H9 (cell line): Measurements from ENCODE around the gene OPN5. TPM values are rescaled to one million over a fixed set of nuclear protein-coding genes. Genes with fewer than 3 reads are reported as not detected.

Experiments used
- DNase-seq: peaks from one replicate; pipeline ENCODE4 v3.0.0-alpha.2; 2017
- H2AFZ ChIP-seq: one replicate; pipeline ENCODE4 v1.6.1; 2013; ENCODE audit warnings: mild to moderate bottlenecking, low read length, control low read depth, moderate library complexity
- H2AK5ac ChIP-seq: 2 replicates; pipeline ENCODE4 v1.6.1; 2013; ENCODE audit warnings: low read length, control low read depth, mixed read lengths; ENCODE audit not compliant: insufficient read length
- H2BK120ac ChIP-seq: one replicate; pipeline ENCODE4 v1.6.1; 2013; ENCODE audit warnings: low read depth, mild to moderate bottlenecking, low read length, control low read depth, inconsistent platforms; ENCODE audit not compliant: poor library complexity, severe bottlenecking
- H2BK12ac ChIP-seq: 2 replicates; pipeline ENCODE4 v1.6.1; 2013; ENCODE audit warnings: low read length, control low read depth, mixed read lengths, low read depth; ENCODE audit not compliant: insufficient read length
- H2BK15ac ChIP-seq: 2 replicates; pipeline ENCODE4 v1.6.1; 2013; ENCODE audit warnings: low read depth, low read length, control low read depth
- H2BK20ac ChIP-seq: one replicate; pipeline ENCODE4 v1.6.1; 2013; ENCODE audit warnings: low read depth, mild to moderate bottlenecking, low read length, control low read depth, inconsistent platforms; ENCODE audit not compliant: poor library complexity, severe bottlenecking
- H2BK5ac ChIP-seq: 2 replicates; pipeline ENCODE4 v1.6.1; 2013; ENCODE audit warnings: low read length, control low read depth, mixed read lengths; ENCODE audit not compliant: insufficient read length
- H3K14ac ChIP-seq: 2 replicates; pipeline ENCODE4 v1.6.1; 2013; ENCODE audit warnings: low read length, control low read depth; ENCODE audit not compliant: insufficient read depth
- H3K18ac ChIP-seq: 2 replicates; pipeline ENCODE4 v1.6.1; 2013; ENCODE audit warnings: low read depth, mild to moderate bottlenecking, mixed read lengths, low read length, control low read depth; ENCODE audit not compliant: insufficient read length
- H3K23ac ChIP-seq: 2 replicates; pipeline ENCODE4 v1.6.1; 2013; ENCODE audit warnings: low read length, control low read depth, mixed read lengths, low read depth; ENCODE audit not compliant: insufficient read length
- H3K23me2 ChIP-seq: 2 replicates; pipeline ENCODE4 v1.6.1; 2013; ENCODE audit warnings: low read depth, mild to moderate bottlenecking, mixed read lengths, low read length, control low read depth; ENCODE audit not compliant: insufficient read length, poor library complexity, severe bottlenecking
- H3K27ac ChIP-seq: 2 replicates; pipeline ENCODE4 v1.5.1; 2013; ENCODE audit warnings: low read length, control low read depth, mixed read lengths, low read depth; ENCODE audit not compliant: insufficient read length
- H3K27me3 ChIP-seq: 2 replicates; pipeline ENCODE4 v1.6.1; 2013; ENCODE audit warnings: low read length, control low read depth, inconsistent platforms; ENCODE audit not compliant: insufficient read depth
- H3K4ac ChIP-seq: 2 replicates; pipeline ENCODE4 v1.6.1; 2013; ENCODE audit warnings: low read depth, mild to moderate bottlenecking, control low read depth, inconsistent platforms, low read length, moderate library complexity
- H3K4me1 ChIP-seq: 2 replicates; pipeline ENCODE4 v1.6.1; 2013; ENCODE audit warnings: low read length, control low read depth, inconsistent platforms; ENCODE audit not compliant: insufficient read depth
- H3K4me2 ChIP-seq: 2 replicates; pipeline ENCODE4 v1.6.1; 2013; ENCODE audit warnings: low read length, control low read depth, mixed read lengths; ENCODE audit not compliant: insufficient read length, insufficient read depth
- H3K56ac ChIP-seq: 2 replicates; pipeline ENCODE4 v1.6.1; 2013; ENCODE audit warnings: low read depth, mild to moderate bottlenecking, mixed read lengths, low read length, control low read depth; ENCODE audit not compliant: insufficient read length
- H3K79me1 ChIP-seq: 2 replicates; pipeline ENCODE4 v1.6.1; 2013; ENCODE audit warnings: low read depth, mild to moderate bottlenecking, moderate library complexity, low read length, control low read depth, inconsistent platforms; ENCODE audit not compliant: insufficient read depth, poor library complexity, severe bottlenecking
- H3K79me2 ChIP-seq: 2 replicates; pipeline ENCODE4 v1.6.1; 2013; ENCODE audit warnings: low read length, control low read depth, inconsistent platforms; ENCODE audit not compliant: insufficient read depth
- H3K9ac ChIP-seq: 2 replicates; pipeline ENCODE4 v1.6.1; 2013; ENCODE audit warnings: low read length, control low read depth, mixed read lengths; ENCODE audit not compliant: insufficient read length; ENCODE audit errors: extremely low read depth
- H3K9me3 ChIP-seq: one replicate; pipeline ENCODE4 v1.6.1; 2013; ENCODE audit warnings: low read depth, low read length, inconsistent platforms; ENCODE audit not compliant: control insufficient read depth
- H3T11ph ChIP-seq: one replicate; pipeline ENCODE4 v1.6.1; 2013; ENCODE audit warnings: mild to moderate bottlenecking, low read length, control low read depth, inconsistent platforms
- H4K20me1 ChIP-seq: one replicate; pipeline ENCODE4 v1.6.1; 2013; ENCODE audit not compliant: control insufficient read depth, insufficient read length, insufficient read depth
- H4K5ac ChIP-seq: 2 replicates; pipeline ENCODE4 v1.6.1; 2013; ENCODE audit warnings: low read depth, mild to moderate bottlenecking, mixed read lengths, low read length, control low read depth; ENCODE audit not compliant: insufficient read length
- H4K8ac ChIP-seq: replicated peaks from 2 replicates; pipeline ENCODE4 v1.6.1; 2013; ENCODE audit warnings: low read length, control low read depth, mixed read lengths, low read depth; ENCODE audit not compliant: insufficient read length
- H4K91ac ChIP-seq: 2 replicates; pipeline ENCODE4 v1.6.1; 2013; ENCODE audit warnings: low read depth, mild to moderate bottlenecking, moderate library complexity, mixed read lengths, low read length, control low read depth; ENCODE audit not compliant: insufficient read length
- H3K27ac Mint-ChIP-seq, 3 experiments: 2 replicates in 2 of 3; 3 replicates in 1 of 3; pipeline ENCODE4 v1.8.0; 2020 to 2021; ENCODE audit warnings: mixed read lengths in 3 of 3, mild to moderate bottlenecking in 1 of 3, moderate library complexity in 1 of 3
- H3K27me3 Mint-ChIP-seq: 2 replicates; pipeline ENCODE4 v1.8.0; 2021; ENCODE audit warnings: low read depth, mild to moderate bottlenecking, moderate library complexity, mixed read lengths
- H3K36me3 Mint-ChIP-seq, 3 experiments: 2 replicates in 2 of 3; 3 replicates in 1 of 3; pipeline ENCODE4 v1.8.0; 2020 to 2021; ENCODE audit warnings: low read depth in 3 of 3, mixed read lengths in 3 of 3; ENCODE audit not compliant: insufficient read depth in 1 of 3
- H3K4me1 Mint-ChIP-seq, 2 experiments: 2 replicates each; pipeline ENCODE4 v1.8.0; 2020; ENCODE audit warnings: mixed read lengths in 2 of 2
- H3K4me3 Mint-ChIP-seq, 2 experiments: 2 replicates in 1 of 2; 3 replicates in 1 of 2; pipeline ENCODE4 v1.8.0; 2020 to 2021; ENCODE audit warnings: mild to moderate bottlenecking in 2 of 2, mixed read lengths in 2 of 2, moderate library complexity in 1 of 2
- H3K9me3 Mint-ChIP-seq, 2 experiments: 2 replicates in 1 of 2; 3 replicates in 1 of 2; pipeline ENCODE4 v1.8.0; 2020; ENCODE audit warnings: mild to moderate bottlenecking in 2 of 2, mixed read lengths in 2 of 2, moderate library complexity in 1 of 2
- CTCF ChIP-seq: fragments of 200-600 bp; sonication (generic); conservative IDR thresholded peaks from 3 replicates; pipeline ENCODE4 v1.8.0; 2021; ENCODE audit warnings: antibody characterized with exemption, mild to moderate bottlenecking
- WGBS: extraction: QIAGEN DNeasy Blood & Tissue Kit; methylation state at CpG from one replicate; pipeline ENCODE4 v1.1.7; 2013; ENCODE audit warnings: missing lambda C conversion rate, low lambda C conversion rate, mixed read lengths; ENCODE audit not compliant: insufficient read length; ENCODE audit errors: extremely low coverage; 5-methylcytosine and 5-hydroxymethylcytosine counted together
- total RNA-seq: library from RNA; stranded (reverse); gene quantifications from 2 replicates; pipeline ENCODE4 v1.2.1, GENCODE V29; 2021

The OPN5 gene
- total RNA-seq, 1 experiment from 2014 or later: not detected

DNA sequence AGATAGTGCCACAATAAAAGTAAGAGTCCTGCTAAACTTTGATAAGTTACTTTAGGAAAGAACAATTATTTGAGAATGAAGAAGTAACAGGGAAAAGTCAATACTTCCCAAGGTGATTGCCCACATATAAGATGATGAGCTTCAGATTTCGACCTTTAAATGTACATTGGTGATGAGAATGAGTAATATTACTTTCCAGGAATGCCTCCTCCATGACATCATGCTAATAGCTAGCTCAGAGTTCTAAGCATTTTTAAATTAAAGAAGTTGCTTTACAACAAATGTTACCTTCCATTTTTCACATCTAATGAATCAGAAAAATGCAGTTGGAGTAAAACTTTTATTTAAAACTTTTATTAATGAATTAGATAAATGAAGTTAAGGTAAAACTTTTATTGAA, 22.5 kb upstream of the OPN5 start:
- Histone ChIP-seq H2AFZ (no peak overlapping the region), H4K5ac (no peak overlapping the region), H2AK5ac (no peak overlapping the region), H3T11ph (no peak overlapping the region), H4K91ac (no peak overlapping the region), H3K23me2 (no peaks in the 10 kb centered on the region), H2BK120ac (no peak overlapping the region), H2BK12ac (no peak overlapping the region), H3K79me2 (no peaks in the 10 kb centered on the region), H3K9ac (no peak overlapping the region), H3K9me3 (no peaks in the 10 kb centered on the region), H3K4me1 (no peaks in the 10 kb centered on the region), H2BK20ac (no peak overlapping the region), H3K56ac (no peak overlapping the region), H2BK5ac (no peak overlapping the region), H3K4ac (no peak overlapping the region), H3K23ac (no peak overlapping the region), H3K27ac (no peak overlapping the region), H3K79me1 (no peaks in the 10 kb centered on the region), H4K20me1 (no peaks in the 10 kb centered on the region), H3K4me2 (no peak overlapping the region), H3K18ac (no peak overlapping the region), H3K27me3 (no peaks in the 10 kb centered on the region), H2BK15ac (no peak overlapping the region), H3K14ac (no peak overlapping the region), H4K8ac (no peak overlapping the region)
- H3K36me3 Mint-ChIP-seq: peaks cover 0 to 4% (median 2%) of the 10 kb centered on the region in 3 experiments; a peak in 3 of 7 replicates
- no CpG with 5 or more reads among the region's 1 CpG for WGBS
- no peak for TF ChIP-seq CTCF
- H3K4me1 Mint-ChIP-seq: no peaks in the 10 kb centered on the region
- H3K9me3 Mint-ChIP-seq: peaks cover 3 to 5% of the 10 kb centered on the region in 2 experiments; a peak in 4 of 5 replicates
- DNase-seq: no peak
- no peaks in the 10 kb centered on the region for H3K27me3 Mint-ChIP-seq
- H3K27ac Mint-ChIP-seq: no peak overlapping the region
- no peak overlapping the region for H3K4me3 Mint-ChIP-seq
